Measurements from ENCODE around the gene PTPRD. TPM values are rescaled to one million over a fixed set of nuclear protein-coding genes. Genes with fewer than 3 reads are reported as not detected.

Gene PTPRD
- total RNA-seq, 1 experiment from 2014 or later: 32.5 TPM

- Histone ChIP-seq H3K27ac (ENCODE audit: insufficient read length, low read depth, low read length) (no peak overlapping the region), H3K9me3 (ENCODE audit: control insufficient read depth, low read depth, low read length) (no peaks in the 10 kb centered on the region), H2BK20ac (ENCODE audit: low read depth, low read length, poor library complexity, severe bottlenecking) (no peak overlapping the region), H4K5ac (ENCODE audit: insufficient read length, low read depth, low read length) (no peak overlapping the region), H3K79me2 (ENCODE audit: insufficient read depth, low read length) (no peaks in the 10 kb centered on the region), H3K4me2 (ENCODE audit: insufficient read depth, insufficient read length, low read length) (no peak overlapping the region), H3T11ph (ENCODE audit: low read length) (no peak overlapping the region), H2BK15ac (ENCODE audit: low read depth, low read length) (no peak overlapping the region), H3K18ac (ENCODE audit: insufficient read length, low read depth, low read length) (no peak overlapping the region), H3K56ac (ENCODE audit: insufficient read length, low read depth, low read length) (no peak overlapping the region), H4K91ac (ENCODE audit: insufficient read length, low read depth, low read length) (no peak overlapping the region), H2AFZ (ENCODE audit: low read length) (no peak overlapping the region), H3K9ac (ENCODE audit: extremely low read depth, insufficient read length, low read length) (no peak overlapping the region), H2AK5ac (ENCODE audit: insufficient read length, low read length) (no peak overlapping the region), H3K23me2 (ENCODE audit: insufficient read length, low read depth, low read length, poor library complexity, severe bottlenecking) (no peaks in the 10 kb centered on the region), H3K79me1 (ENCODE audit: insufficient read depth, low read depth, low read length, poor library complexity, severe bottlenecking) (no peaks in the 10 kb centered on the region), H3K4me1 (ENCODE audit: insufficient read depth, low read length) (no peaks in the 10 kb centered on the region), H3K14ac (ENCODE audit: insufficient read depth, low read length) (no peak overlapping the region), H2BK120ac (ENCODE audit: low read depth, low read length, poor library complexity, severe bottlenecking) (no peak overlapping the region), H4K8ac (replicated peaks; ENCODE audit: insufficient read length, low read depth, low read length) (no peak overlapping the region), H2BK5ac (ENCODE audit: insufficient read length, low read length) (no peak overlapping the region), H3K23ac (ENCODE audit: insufficient read length, low read depth, low read length) (no peak overlapping the region), H4K20me1 (ENCODE audit: control insufficient read depth, insufficient read depth, insufficient read length) (no peaks in the 10 kb centered on the region), H3K27me3 (ENCODE audit: insufficient read depth, low read length) (no peaks in the 10 kb centered on the region), H2BK12ac (ENCODE audit: insufficient read length, low read depth, low read length) (no peak overlapping the region), H3K4ac (ENCODE audit: low read depth, low read length) (no peak overlapping the region)
- H3K36me3 Mint-ChIP-seq (ENCODE audit: insufficient read depth in 1 of 3, low read depth in 3 of 3): no peaks in the 10 kb centered on the region
- no peak overlapping the region for H3K4me3 Mint-ChIP-seq
- WGBS (ENCODE audit: extremely low coverage, insufficient read length, low lambda C conversion rate): no CpG with 5 or more reads among the region's 2 CpGs
- H3K27ac Mint-ChIP-seq: no peak overlapping the region
- H3K27me3 Mint-ChIP-seq (ENCODE audit: low read depth): no peaks in the 10 kb centered on the region
- H3K4me1 Mint-ChIP-seq: peaks cover 9% of the 10 kb centered on the region in 2 experiments; a peak in 3 of 4 replicates
- TF ChIP-seq, protein P1, sequence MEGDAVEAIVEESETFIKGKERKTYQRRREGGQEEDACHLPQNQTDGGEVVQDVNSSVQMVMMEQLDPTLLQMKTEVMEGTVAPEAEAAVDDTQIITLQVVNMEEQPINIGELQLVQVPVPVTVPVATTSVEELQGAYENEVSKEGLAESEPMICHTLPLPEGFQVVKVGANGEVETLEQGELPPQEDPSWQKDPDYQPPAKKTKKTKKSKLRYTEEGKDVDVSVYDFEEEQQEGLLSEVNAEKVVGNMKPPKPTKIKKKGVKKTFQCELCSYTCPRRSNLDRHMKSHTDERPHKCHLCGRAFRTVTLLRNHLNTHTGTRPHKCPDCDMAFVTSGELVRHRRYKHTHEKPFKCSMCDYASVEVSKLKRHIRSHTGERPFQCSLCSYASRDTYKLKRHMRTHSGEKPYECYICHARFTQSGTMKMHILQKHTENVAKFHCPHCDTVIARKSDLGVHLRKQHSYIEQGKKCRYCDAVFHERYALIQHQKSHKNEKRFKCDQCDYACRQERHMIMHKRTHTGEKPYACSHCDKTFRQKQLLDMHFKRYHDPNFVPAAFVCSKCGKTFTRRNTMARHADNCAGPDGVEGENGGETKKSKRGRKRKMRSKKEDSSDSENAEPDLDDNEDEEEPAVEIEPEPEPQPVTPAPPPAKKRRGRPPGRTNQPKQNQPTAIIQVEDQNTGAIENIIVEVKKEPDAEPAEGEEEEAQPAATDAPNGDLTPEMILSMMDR (conservative IDR thresholded peaks at IDR 0.05): no peak
- H3K9me3 Mint-ChIP-seq: no peaks in the 10 kb centered on the region
- DNase-seq: no peak
Measured at GRCh38 chr9:9117866-9118265, 1494.9 kb downstream of the PTPRD start.

All from H9 (cell line).